ENCODE results near the gene ZNF638.

ZNF638 gene

DNA sequence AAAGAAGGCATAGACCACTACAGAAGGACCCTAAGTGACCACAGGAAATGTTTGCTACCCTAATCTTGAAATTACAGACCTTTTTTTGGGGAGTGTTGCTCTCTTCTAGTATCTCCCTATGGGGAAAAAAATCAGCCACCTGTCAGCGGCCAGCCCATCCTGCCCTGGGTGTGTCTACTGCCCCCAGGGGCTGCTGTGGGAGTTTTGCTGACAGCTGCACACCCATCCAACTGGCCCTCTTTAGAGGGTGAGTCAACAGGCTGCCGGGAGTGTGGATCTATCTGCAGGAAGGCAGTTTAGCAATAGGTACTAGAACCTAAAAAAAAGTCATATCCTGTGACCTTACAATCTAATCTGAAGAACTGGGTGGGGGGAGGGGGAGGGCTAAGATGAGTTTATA is 121.0 kb downstream of the ZNF638 start:
- no peak overlapping the region for H3K27ac ChIP-seq
- TF ChIP-seq, protein P1, sequence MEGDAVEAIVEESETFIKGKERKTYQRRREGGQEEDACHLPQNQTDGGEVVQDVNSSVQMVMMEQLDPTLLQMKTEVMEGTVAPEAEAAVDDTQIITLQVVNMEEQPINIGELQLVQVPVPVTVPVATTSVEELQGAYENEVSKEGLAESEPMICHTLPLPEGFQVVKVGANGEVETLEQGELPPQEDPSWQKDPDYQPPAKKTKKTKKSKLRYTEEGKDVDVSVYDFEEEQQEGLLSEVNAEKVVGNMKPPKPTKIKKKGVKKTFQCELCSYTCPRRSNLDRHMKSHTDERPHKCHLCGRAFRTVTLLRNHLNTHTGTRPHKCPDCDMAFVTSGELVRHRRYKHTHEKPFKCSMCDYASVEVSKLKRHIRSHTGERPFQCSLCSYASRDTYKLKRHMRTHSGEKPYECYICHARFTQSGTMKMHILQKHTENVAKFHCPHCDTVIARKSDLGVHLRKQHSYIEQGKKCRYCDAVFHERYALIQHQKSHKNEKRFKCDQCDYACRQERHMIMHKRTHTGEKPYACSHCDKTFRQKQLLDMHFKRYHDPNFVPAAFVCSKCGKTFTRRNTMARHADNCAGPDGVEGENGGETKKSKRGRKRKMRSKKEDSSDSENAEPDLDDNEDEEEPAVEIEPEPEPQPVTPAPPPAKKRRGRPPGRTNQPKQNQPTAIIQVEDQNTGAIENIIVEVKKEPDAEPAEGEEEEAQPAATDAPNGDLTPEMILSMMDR (conservative IDR thresholded peaks at IDR 0.05): 0 out of 2 replicates have a peak, but pooled peaks have one; percentile 12

DNA sequence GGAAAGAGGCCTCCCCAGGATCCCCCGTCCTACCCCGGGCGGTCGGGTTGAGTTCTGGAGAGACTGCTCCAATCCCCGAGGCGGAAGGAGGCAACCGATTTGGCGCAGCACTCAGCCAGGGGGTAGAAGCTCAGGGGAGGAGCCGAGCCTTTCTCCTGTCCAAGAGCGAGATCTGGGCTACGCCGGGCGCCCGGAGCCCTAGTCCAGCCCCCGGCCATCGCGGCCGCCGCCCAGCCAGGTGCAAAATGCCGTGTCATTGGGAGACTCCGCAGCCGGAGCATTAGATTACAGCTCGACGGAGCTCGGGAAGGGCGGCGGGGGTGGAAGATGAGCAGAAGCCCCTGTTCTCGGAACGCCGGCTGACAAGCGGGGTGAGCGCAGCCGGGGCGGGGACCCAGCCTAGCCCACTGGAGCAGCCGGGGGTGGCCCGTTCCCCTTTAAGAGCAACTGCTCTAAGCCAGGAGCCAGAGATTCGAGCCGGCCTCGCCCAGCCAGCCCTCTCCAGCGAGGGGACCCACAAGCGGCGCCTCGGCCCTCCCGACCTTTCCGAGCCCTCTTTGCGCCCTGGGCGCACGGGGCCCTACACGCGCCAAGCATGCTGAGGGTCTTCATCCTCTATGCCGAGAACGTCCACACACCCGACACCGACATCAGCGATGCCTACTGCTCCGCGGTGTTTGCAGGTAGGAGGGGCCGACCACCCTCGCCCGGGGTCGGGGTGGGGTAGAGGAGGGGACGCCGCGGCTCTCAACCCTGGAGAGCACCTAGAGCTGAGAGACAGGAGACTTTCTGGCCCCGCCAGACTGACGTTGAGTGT is 122.0 kb downstream of the ZNF638 start, which contains the start of gene DYSF:
Gene DYSF, plus strand, starts transcription at position 158 of the 817 bp plus-strand sequence.
- TF ChIP-seq, protein P1 (conservative IDR thresholded peaks at IDR 0.05): no peak
- peak within 1 kb of the TSS; percentile 22; the same call in 1 of the 2 replicates for H3K27ac ChIP-seq

DNA sequence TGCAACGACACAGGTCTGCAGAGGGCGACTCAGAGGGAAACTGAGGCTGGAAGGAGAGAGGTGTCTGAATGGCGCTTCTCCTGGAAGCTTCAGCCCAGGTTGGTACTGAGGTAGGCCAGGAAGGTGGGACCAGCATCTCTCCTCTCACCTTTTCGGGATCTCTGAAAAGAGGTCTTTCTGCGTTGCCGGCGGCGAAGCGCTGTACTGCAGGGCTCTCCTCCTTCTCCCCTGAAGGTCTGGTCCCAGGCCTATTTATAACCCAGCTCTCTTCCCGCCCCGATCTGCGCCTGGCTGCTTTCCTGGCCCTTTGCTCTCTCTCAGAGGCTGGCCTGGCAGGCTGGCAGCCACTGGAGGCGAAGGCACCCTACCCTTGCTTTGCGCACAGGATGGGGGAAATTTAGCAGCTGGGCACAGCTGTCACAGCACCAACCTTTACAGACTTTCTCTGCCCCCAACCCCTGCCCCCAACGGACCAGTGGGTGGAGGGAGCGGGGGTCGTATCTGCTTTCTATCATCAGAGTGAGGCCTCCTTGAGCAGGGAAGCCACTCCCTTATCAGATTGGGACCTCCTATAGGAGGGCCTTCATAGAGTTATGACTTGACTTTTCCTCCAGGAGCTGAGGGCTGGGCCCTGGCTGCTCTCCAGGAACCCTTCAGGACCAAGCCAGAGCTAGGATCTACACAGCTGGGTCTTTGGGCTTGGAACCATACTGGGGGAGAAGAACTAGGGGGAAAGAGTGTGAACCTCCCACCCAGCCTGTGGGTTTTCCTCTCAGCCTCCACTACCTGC is 122.8 kb downstream of the ZNF638 start:
- H3K27ac ChIP-seq: no peak overlapping the region
- TF ChIP-seq, protein P1 (conservative IDR thresholded peaks at IDR 0.05): no peak

DNA sequence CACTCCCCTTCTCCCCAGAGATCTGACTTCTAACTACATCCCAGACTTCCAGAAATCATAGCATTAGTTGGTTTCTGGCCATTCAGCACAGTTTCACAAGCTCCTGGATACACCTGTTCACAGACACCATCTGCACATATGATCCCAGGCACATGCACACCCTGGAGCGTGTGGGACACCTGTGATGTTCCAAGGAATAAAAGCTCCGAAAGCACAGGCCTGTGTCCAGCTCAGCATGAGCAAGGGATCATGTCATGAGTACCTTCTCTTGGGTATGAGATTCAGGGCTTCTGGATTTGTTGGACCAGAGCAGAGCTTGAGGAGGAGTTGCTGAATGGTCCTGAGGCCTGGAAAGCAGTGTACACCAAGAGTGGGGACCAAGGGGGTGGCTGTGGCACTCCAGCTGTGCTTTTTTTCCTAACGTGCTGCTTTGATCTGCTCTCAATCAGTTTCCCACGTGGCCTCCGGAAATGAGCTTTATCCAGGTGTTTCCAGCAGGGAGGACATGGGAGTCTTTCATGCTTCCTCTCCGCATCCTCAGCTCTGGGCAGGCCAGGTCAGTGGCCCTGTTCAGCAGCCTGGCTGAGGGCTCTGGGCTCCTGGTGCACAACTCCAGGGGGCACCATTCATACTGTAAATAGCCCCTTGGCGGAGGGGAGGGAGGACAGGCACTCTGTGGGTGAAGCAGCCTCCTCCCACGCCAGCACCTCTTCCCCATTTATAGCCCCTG is 123.6 kb downstream of the ZNF638 start:
- TF ChIP-seq, protein P1 (conservative IDR thresholded peaks at IDR 0.05): no peak

DNA sequence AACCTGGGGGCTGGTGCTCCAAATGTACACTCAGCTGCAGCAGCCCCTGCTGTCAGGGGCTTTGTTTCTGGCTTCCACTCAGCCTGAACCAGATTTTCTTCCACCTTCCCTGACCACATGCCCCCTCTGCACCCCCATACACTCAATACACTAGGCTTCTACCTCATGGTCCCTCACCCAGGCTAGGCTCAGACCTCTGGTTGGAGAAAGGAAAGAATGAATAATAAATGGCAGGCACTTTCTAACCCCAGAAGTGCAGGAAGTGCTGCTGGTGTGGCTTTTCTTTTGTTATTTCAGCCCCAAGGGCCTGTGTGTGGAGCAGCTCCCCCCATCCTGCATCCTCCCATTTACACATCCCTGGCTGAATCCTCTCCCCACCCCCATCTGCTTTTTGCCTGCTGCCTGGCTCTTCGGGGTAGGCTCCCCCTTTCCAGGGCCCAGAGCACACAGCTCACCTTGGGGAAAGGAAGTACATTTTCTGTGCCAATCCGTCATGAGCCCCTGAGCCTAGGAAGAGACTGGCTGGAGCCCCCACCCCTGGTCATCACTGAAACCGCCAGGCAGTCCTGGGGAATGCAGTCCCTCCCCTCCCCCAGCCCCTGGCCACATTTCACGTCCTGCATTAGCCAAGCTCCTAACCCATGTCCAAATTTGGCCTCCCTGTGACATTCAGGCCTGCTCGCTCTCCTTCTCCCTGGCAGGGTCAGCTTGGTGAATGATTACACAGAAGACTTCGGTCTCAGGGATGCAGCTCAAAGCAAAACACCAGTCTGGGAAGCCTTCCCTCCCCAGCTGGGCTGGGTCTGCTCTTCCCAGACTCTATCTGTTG is 124.4 kb downstream of the ZNF638 start:
- TF ChIP-seq, protein P1 (conservative IDR thresholded peaks at IDR 0.05): no peak
- no peak overlapping the region for H3K27ac ChIP-seq

More for the DNA sequence above, 123.6 kb downstream of the ZNF638 start:
- no peak overlapping the region for H3K27ac ChIP-seq

DNA sequence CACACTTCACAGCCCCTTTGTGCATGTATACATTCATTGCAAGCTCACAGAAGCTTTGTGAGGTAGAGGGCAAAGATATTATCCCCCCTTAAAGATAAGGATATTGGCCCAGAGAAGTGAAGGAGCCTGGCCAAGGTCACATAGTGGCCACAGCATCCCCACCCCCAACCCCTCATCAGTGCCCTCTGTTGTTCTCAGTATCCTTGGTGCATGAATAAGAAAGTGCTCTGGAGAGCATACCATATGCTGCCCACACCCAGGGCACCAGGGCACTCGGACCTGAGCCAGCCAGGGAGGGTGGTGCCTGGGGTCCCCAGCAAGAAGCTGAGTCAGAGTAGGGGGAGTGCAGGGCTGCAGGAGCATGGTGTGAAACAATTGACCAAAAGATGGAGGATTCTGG is 125.0 kb downstream of the ZNF638 start:
- TF ChIP-seq, protein P1 (conservative IDR thresholded peaks at IDR 0.05): no peak
- H3K27ac ChIP-seq: no peak overlapping the region

Data from VCaP (cell line).